ENCODE measurements around the gene HMCN2. TPM values are rescaled to one million over a fixed set of nuclear protein-coding genes. Genes with fewer than 3 reads are reported as not detected.

HMCN2 gene
- total and polyA plus RNA-seq, 2 of the 4 experiments (the other 2 are of a cell fraction), result 0.02 TPM; not detected in 1

GRCh38 chr9:130288926-130289690, 23.5 kb downstream of the HMCN2 start:
- H3K4me2 ChIP-seq (ENCODE audit: low read depth, low read length), result no peak overlapping the region
- ChIA-PET POLR2A (ENCODE audit: unreplicated experiment) (no interaction called here), CTCF (no interaction called here)
- peaks cover 87% of the 10 kb centered on the region for H3K27me3 ChIP-seq (ENCODE audit: control insufficient read depth, insufficient read depth, low read length)
- no TSS peak for BruUV-seq (replicated peaks)
- no peak overlapping the region for H3K27ac ChIP-seq (ENCODE audit: insufficient read depth, low read length)
- H2AFZ ChIP-seq (replicated peaks; ENCODE audit: low read length, poor library complexity), result no peak overlapping the region
- 0% methylated on average over 1 of the region's 13 CpGs; no CpG with 5 or more reads in 1 of the 2 experiments for WGBS, 2 experiments (ENCODE audit: extremely low coverage in 2 of 2, insufficient read length in 1 of 2)
- H4K20me1 ChIP-seq (ENCODE audit: insufficient read depth, low read length), result no peaks in the 10 kb centered on the region
- no peak overlapping the region for H2BK5ac ChIP-seq (ENCODE audit: low read depth, low read length, poor library complexity, severe bottlenecking)
- no peak for ATAC-seq (ENCODE audit: low read depth)
- no peak overlapping the region for H2AK9ac ChIP-seq (replicated peaks; ENCODE audit: low read depth, low read length, poor library complexity)
- no peak overlapping the region for H3K4me3 ChIP-seq (ENCODE audit: insufficient read depth, low read depth, low read length)
- H3K23ac ChIP-seq (ENCODE audit: low read depth, low read length), result no peak overlapping the region
- no peak overlapping the region for H2BK20ac ChIP-seq (ENCODE audit: low read depth, low read length)
- H3K79me1 ChIP-seq (ENCODE audit: low read depth in 1 of 2, low read length in 2 of 2), result no peaks in the 10 kb centered on the region
- H3K4me1 ChIP-seq (ENCODE audit: control insufficient read depth, insufficient read depth, low read length), result peaks cover 3% of the 10 kb centered on the region; the same call in 1 of the 2 replicates
- no peaks in the 10 kb centered on the region; the same call in 1 of the 2 replicates for H3K9me1 ChIP-seq (ENCODE audit: insufficient read depth, low read length)
- DNase-seq, result no peak
- no peak overlapping the region for H2BK120ac ChIP-seq (ENCODE audit: low read depth, low read length)
- H4K5ac ChIP-seq (ENCODE audit: low read depth, low read length), result no peak overlapping the region
- H4K91ac ChIP-seq (ENCODE audit: insufficient read depth, low read depth, low read length), result no peak overlapping the region
- H4K8ac ChIP-seq (ENCODE audit: low read depth in 2 of 2, low read length in 2 of 2), result no peak overlapping the region
- no peak overlapping the region for H2AK5ac ChIP-seq (ENCODE audit: low read depth, low read length)
- H3K9ac ChIP-seq (ENCODE audit: low read depth, low read length), result no peak overlapping the region
- no peak overlapping the region for H3K4ac ChIP-seq (ENCODE audit: low read depth, low read length)
- no peak overlapping the region for H3K14ac ChIP-seq (replicated peaks; ENCODE audit: low read depth, low read length)
- intact Hi-C loops (cut with micrococcal nuclease), result no loop called here
- no peak overlapping the region for H2BK15ac ChIP-seq (ENCODE audit: low read depth, low read length)
- no peaks in the 10 kb centered on the region; the same call in 1 of the 2 replicates for H3K9me3 ChIP-seq (ENCODE audit: control insufficient read depth, insufficient read depth, low read length)
- dilution Hi-C loops (cut with HindIII; ENCODE audit: low sequenced_read_pairs, unreplicated experiment), result no loop called here
- TF ChIP-seq NFE2L2 (IDR thresholded peaks at IDR 0.05; ENCODE audit: low read depth, low read length) (no peak), FOS (IDR thresholded peaks at IDR 0.05; ENCODE audit: low read depth, low read length) (no peak), RCOR1 (IDR thresholded peaks at IDR 0.05; ENCODE audit: insufficient replicate concordance, low read length) (no peak), MAFK (IDR thresholded peaks at IDR 0.05; ENCODE audit: low read depth, low read length) (no peak), SMC3 (IDR thresholded peaks at IDR 0.05; ENCODE audit: low read depth, low read length) (no peak), USF2 (IDR thresholded peaks at IDR 0.05; ENCODE audit: low read depth, low read length) (no peak), MXI1 (IDR thresholded peaks at IDR 0.05; ENCODE audit: borderline replicate concordance, low read depth, low read length) (no peak), ELK1 (IDR thresholded peaks at IDR 0.05; ENCODE audit: borderline replicate concordance, low read depth, low read length) (no peak), BHLHE40 (IDR thresholded peaks at IDR 0.05; ENCODE audit: low read depth, low read length) (no peak), RFX5 (IDR thresholded peaks at IDR 0.05; ENCODE audit: low read depth, low read length) (no peak), CHD1 (IDR thresholded peaks at IDR 0.05; ENCODE audit: low read depth, low read length) (no peak), CEBPB (IDR thresholded peaks at IDR 0.05; ENCODE audit: low read depth, low read length) (no peak), CTCF (conservative IDR thresholded peaks at IDR 0.05; ENCODE audit: low read depth, low read length) (no peak)
- no peaks in the 10 kb centered on the region for H3K36me3 ChIP-seq (ENCODE audit: control insufficient read depth, insufficient read depth, low read length)
- in situ Hi-C loops (cut with MboI; ENCODE audit: low sequenced_read_pairs), result no loop called here
- H3K18ac ChIP-seq (ENCODE audit: low read depth, low read length), result no peak overlapping the region
- no peak overlapping the region for H3K56ac ChIP-seq (ENCODE audit: extremely low read depth, insufficient read depth, low read length)
